GM10266 (cell line): ENCODE measurements around the gene ABHD12B.
A peak's percentile ranks its signal among the peaks of the same experiment; 100 is the strongest.

ENCODE experiments used
- DNase-seq: peaks from one replicate; pipeline ENCODE4 v3.0.0; 2012; ENCODE audit errors: extremely low spot score
- TF ChIP-seq, protein P1 (sequence below): IDR thresholded peaks from 2 replicates; pipeline ENCODE4 v1.5.1; 2012; ENCODE audit warnings: mild to moderate bottlenecking, low read depth; ENCODE audit not compliant: control insufficient read depth, insufficient read depth; ENCODE audit errors: missing control alignments

The ABHD12B gene

GRCh38 chr14:50920482-50921230 is 48.8 kb downstream of the ABHD12B start:
- no peak for DNase-seq
- TF ChIP-seq, protein P1, sequence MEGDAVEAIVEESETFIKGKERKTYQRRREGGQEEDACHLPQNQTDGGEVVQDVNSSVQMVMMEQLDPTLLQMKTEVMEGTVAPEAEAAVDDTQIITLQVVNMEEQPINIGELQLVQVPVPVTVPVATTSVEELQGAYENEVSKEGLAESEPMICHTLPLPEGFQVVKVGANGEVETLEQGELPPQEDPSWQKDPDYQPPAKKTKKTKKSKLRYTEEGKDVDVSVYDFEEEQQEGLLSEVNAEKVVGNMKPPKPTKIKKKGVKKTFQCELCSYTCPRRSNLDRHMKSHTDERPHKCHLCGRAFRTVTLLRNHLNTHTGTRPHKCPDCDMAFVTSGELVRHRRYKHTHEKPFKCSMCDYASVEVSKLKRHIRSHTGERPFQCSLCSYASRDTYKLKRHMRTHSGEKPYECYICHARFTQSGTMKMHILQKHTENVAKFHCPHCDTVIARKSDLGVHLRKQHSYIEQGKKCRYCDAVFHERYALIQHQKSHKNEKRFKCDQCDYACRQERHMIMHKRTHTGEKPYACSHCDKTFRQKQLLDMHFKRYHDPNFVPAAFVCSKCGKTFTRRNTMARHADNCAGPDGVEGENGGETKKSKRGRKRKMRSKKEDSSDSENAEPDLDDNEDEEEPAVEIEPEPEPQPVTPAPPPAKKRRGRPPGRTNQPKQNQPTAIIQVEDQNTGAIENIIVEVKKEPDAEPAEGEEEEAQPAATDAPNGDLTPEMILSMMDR: no peak

GRCh38 chr14:50922803-50923202 is 51.0 kb downstream of the ABHD12B start:
- TF ChIP-seq, protein P1: no peak
- DNase-seq: no peak

GRCh38 chr14:50924236-50924635 is 52.4 kb downstream of the ABHD12B start:
- TF ChIP-seq, protein P1: no peak
- DNase-seq: no peak

GRCh38 chr14:50924843-50925242 is 53.0 kb downstream of the ABHD12B start:
- DNase-seq: no peak
- TF ChIP-seq, protein P1: no peak

DNA sequence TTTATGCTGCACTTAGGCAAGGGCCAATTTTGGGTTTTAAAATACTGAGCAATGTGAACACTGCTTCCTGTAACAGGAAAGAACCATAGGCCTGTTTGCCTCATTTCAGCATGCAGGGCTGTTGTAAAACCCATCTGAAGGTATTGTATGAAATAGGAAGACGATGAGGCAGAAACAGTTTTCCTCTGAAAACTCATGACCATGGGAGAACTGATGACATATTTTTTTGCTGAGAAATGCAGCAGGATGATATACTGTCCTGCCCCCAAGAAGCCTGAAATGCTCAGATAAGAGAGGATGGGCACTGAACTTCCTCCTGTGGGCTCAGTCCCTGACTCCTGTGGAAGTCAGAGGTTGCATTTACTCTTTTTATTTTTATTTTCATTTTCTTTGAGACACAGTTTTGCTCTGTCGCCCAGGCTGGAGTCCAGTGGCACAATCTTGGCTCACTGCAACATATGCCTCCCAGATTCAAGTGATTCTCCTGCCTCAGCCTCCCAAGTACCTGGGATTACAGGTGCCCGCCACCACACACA is 55.1 kb downstream of the ABHD12B start:
- TF ChIP-seq, protein P1: no peak
- DNase-seq: no peak

GRCh38 chr14:50928002-50928635 is 56.3 kb downstream of the ABHD12B start:
- peak; percentile 33 for DNase-seq
- TF ChIP-seq, protein P1: no peak

- TF ChIP-seq, protein P1: no peak
Measured at GRCh38 chr14:50929506-50929905, 57.7 kb downstream of the ABHD12B start.

More at GRCh38 chr14:50929506-50929905, 57.7 kb downstream of the ABHD12B start:
- no peak for DNase-seq
